OCI-LY1 (cell line): ENCODE measurements around the gene OR1L6.

Experiments
- H2AFZ ChIP-seq: fragments of 200-600 bp; sonication (generic), shearing (Covaris generic); 2 replicates; pipeline ENCODE4 v1.6.0; 2014; ENCODE audit warnings: antibody characterized with exemption, mild to moderate bottlenecking, low read length
- H3F3A ChIP-seq: fragments of 200-600 bp; sonication (generic), shearing (Covaris generic); 2 replicates; pipeline ENCODE4 v1.6.0; 2014; ENCODE audit warnings: mild to moderate bottlenecking, antibody characterized with exemption, low read length, moderate library complexity; ENCODE audit not compliant: insufficient read depth
- H3K27ac ChIP-seq: fragments of 200-600 bp; sonication (generic); 2 replicates; pipeline ENCODE4 v1.5.1; 2014; ENCODE audit warnings: low read length, mixed run types, mild to moderate bottlenecking, low read depth; ENCODE audit not compliant: poor library complexity, severe bottlenecking
- H3K27me3 ChIP-seq: fragments of 200-600 bp; sonication (generic); 2 replicates; pipeline ENCODE4 v1.6.0; 2014; ENCODE audit warnings: antibody characterized with exemption, mild to moderate bottlenecking, low read length, moderate library complexity; ENCODE audit not compliant: insufficient read depth
- H3K36me3 ChIP-seq: fragments of 200-600 bp; sonication (generic); 2 replicates; pipeline ENCODE4 v1.6.1; 2014; ENCODE audit warnings: mild to moderate bottlenecking, antibody characterized with exemption, low read length, moderate library complexity, mixed read lengths; ENCODE audit not compliant: insufficient read depth
- H3K4me1 ChIP-seq: fragments of 200-600 bp; sonication (generic); 2 replicates; pipeline ENCODE4 v1.5.1; 2014; ENCODE audit warnings: mild to moderate bottlenecking, low read length, moderate library complexity; ENCODE audit not compliant: insufficient read depth, severe bottlenecking
- H3K4me2 ChIP-seq: fragments of 200-600 bp; sonication (generic), shearing (Covaris generic); 2 replicates; pipeline ENCODE4 v1.6.1; 2014; ENCODE audit warnings: low read length
- H3K4me3 ChIP-seq: fragments of 200-600 bp; sonication (generic); 2 replicates; pipeline ENCODE4 v1.5.1; 2014; ENCODE audit warnings: low read length, low read depth, mild to moderate bottlenecking, mixed read lengths; ENCODE audit not compliant: poor library complexity, severe bottlenecking
- H3K79me2 ChIP-seq: fragments of 200-600 bp; shearing (Covaris generic); 2 replicates; pipeline ENCODE4 v1.6.1; 2016; ENCODE audit warnings: mixed run types, low read length, mixed read lengths; ENCODE audit not compliant: insufficient read depth
- H3K9ac ChIP-seq: fragments of 200-600 bp; sonication (generic), shearing (Covaris generic); 2 replicates; pipeline ENCODE4 v1.6.1; 2014; ENCODE audit warnings: mild to moderate bottlenecking, low read length, mixed read lengths
- H3K9me2 ChIP-seq: fragments of 200-600 bp; sonication (generic), shearing (Covaris generic); 2 replicates; pipeline ENCODE4 v1.6.1; 2014; ENCODE audit warnings: low read depth, mild to moderate bottlenecking, low read length, mixed read lengths
- H3K9me3 ChIP-seq: fragments of 200-600 bp; shearing (Covaris generic); 2 replicates; pipeline ENCODE4 v1.6.1; 2014; ENCODE audit warnings: low read length, mixed read lengths
- H4K20me1 ChIP-seq: fragments of 200-600 bp; sonication (generic), shearing (Covaris generic); 2 replicates; pipeline ENCODE4 v1.6.0; 2016; ENCODE audit warnings: mild to moderate bottlenecking, low read length; ENCODE audit not compliant: insufficient read depth
- CTCF ChIP-seq: fragments of 200-600 bp; sonication (generic), shearing (Covaris generic); IDR thresholded peaks from 2 replicates; pipeline ENCODE4 v1.5.1; 2017; ENCODE audit warnings: mild to moderate bottlenecking, antibody characterized with exemption, low read length, moderate library complexity, mixed read lengths
- EZH2 ChIP-seq: fragments of 200-600 bp; sonication (generic), shearing (Covaris generic); IDR thresholded peaks from 2 replicates; pipeline ENCODE4 v1.8.0; 2017; ENCODE audit warnings: borderline replicate concordance, mixed run types, mild to moderate bottlenecking, antibody characterized with exemption, low read length, moderate library complexity, mixed read lengths

Gene OR1L6

GRCh38 chr9:122791872-122792669 is 50.0 kb downstream of the OR1L6 start:
- H3K4me1 ChIP-seq, result no peaks in the 10 kb centered on the region
- H3K9me2 ChIP-seq, result no peaks in the 10 kb centered on the region
- no peaks in the 10 kb centered on the region for H3K9me3 ChIP-seq
- H3K4me3 ChIP-seq, result no peak overlapping the region
- H3K79me2 ChIP-seq, result no peaks in the 10 kb centered on the region
- H3K4me2 ChIP-seq, result no peak overlapping the region
- H3F3A ChIP-seq, result no peaks in the 10 kb centered on the region
- no peak overlapping the region for H3K9ac ChIP-seq
- TF ChIP-seq EZH2, result no peak
- TF ChIP-seq CTCF, result no peak
- no peaks in the 10 kb centered on the region for H4K20me1 ChIP-seq
- H2AFZ ChIP-seq, result no peak overlapping the region
- H3K27ac ChIP-seq, result no peak overlapping the region
- H3K27me3 ChIP-seq, result no peaks in the 10 kb centered on the region
- no peaks in the 10 kb centered on the region for H3K36me3 ChIP-seq

GRCh38 chr9:122797316-122798063 is 55.4 kb downstream of the OR1L6 start:
- H3K9ac ChIP-seq, result no peak overlapping the region
- H3K4me2 ChIP-seq, result no peak overlapping the region
- H3K9me2 ChIP-seq, result no peaks in the 10 kb centered on the region
- no peaks in the 10 kb centered on the region for H3K9me3 ChIP-seq
- H3K4me1 ChIP-seq, result no peaks in the 10 kb centered on the region
- no peak overlapping the region for H3K4me3 ChIP-seq
- no peaks in the 10 kb centered on the region for H3K36me3 ChIP-seq
- H3K79me2 ChIP-seq, result no peaks in the 10 kb centered on the region
- H2AFZ ChIP-seq, result no peak overlapping the region
- no peaks in the 10 kb centered on the region for H4K20me1 ChIP-seq
- H3K27ac ChIP-seq, result no peak overlapping the region
- no peaks in the 10 kb centered on the region for H3K27me3 ChIP-seq
- no peaks in the 10 kb centered on the region for H3F3A ChIP-seq
- TF ChIP-seq CTCF, result peak; percentile 8; the same call in 1 of the 2 replicates
- TF ChIP-seq EZH2, result no peak
